Hepatocyte (in vitro differentiated cells): ENCODE measurements around the gene TBL3. TPM values are rescaled to one million over a fixed set of nuclear protein-coding genes. Genes with fewer than 3 reads are reported as not detected.

Experiments used
- DNase-seq: peaks from one replicate; pipeline ENCODE4 v3.0.0-alpha.2; 2016; ENCODE audit warnings: low spot score
- H2AFZ ChIP-seq: fragments of 200-600 bp; sonication (generic); 2 replicates; pipeline ENCODE4 v1.6.0; 2016; ENCODE audit warnings: antibody characterized with exemption, mild to moderate bottlenecking
- H3K27ac ChIP-seq: fragments of 200-600 bp; sonication (generic); 2 replicates; pipeline ENCODE4 v1.5.1; 2016; ENCODE audit warnings: mild to moderate bottlenecking
- H3K27me3 ChIP-seq: fragments of 200-600 bp; sonication (generic); 2 replicates; pipeline ENCODE4 v1.6.1; 2016
- H3K36me3 ChIP-seq: fragments of 200-600 bp; sonication (generic); replicated peaks from 2 replicates; pipeline ENCODE4 v1.5.1; 2016; ENCODE audit warnings: low read depth; ENCODE audit not compliant: insufficient read depth
- H3K4me1 ChIP-seq: fragments of 200-600 bp; sonication (generic); 2 replicates; pipeline ENCODE4 v1.5.1; 2016; ENCODE audit warnings: mild to moderate bottlenecking, moderate library complexity; ENCODE audit not compliant: insufficient read depth
- H3K4me2 ChIP-seq: fragments of 200-600 bp; sonication (generic); 2 replicates; pipeline ENCODE4 v1.6.0; 2016
- H3K4me3 ChIP-seq: fragments of 200-600 bp; sonication (generic); 2 replicates; pipeline ENCODE4 v1.5.1; 2016; ENCODE audit warnings: mild to moderate bottlenecking
- H3K79me2 ChIP-seq: fragments of 200-600 bp; sonication (generic); 2 replicates; pipeline ENCODE4 v1.6.0; 2017; ENCODE audit warnings: mild to moderate bottlenecking
- H3K9me2 ChIP-seq: fragments of 200-600 bp; sonication (generic); replicated peaks from 2 replicates; pipeline ENCODE4 v1.6.0; 2017; ENCODE audit warnings: mild to moderate bottlenecking; ENCODE audit not compliant: insufficient read depth
- H3K9me3 ChIP-seq: fragments of 200-600 bp; sonication (generic); 2 replicates; pipeline ENCODE4 v1.5.1; 2016; ENCODE audit warnings: low read depth, mild to moderate bottlenecking
- H4K20me1 ChIP-seq: fragments of 200-600 bp; sonication (generic); 2 replicates; pipeline ENCODE4 v1.6.0; 2016; ENCODE audit warnings: mild to moderate bottlenecking; ENCODE audit not compliant: insufficient read depth, poor library complexity, severe bottlenecking
- CTCF ChIP-seq: fragments of 200-600 bp; sonication (generic); IDR thresholded peaks from 2 replicates; pipeline ENCODE4 v1.5.1; 2016; ENCODE audit warnings: antibody characterized with exemption, mild to moderate bottlenecking; ENCODE audit not compliant: poor library complexity
- EZH2 ChIP-seq: fragments of 200-600 bp; sonication (generic); IDR thresholded peaks from 2 replicates; pipeline ENCODE4 v1.6.1; 2016; ENCODE audit warnings: antibody characterized with exemption, mild to moderate bottlenecking, borderline replicate concordance
- EZH2phosphoT487 ChIP-seq: fragments of 200-600 bp; sonication (generic); IDR thresholded peaks from one replicate; pipeline ENCODE4 v1.6.1; 2018; ENCODE audit warnings: antibody characterized with exemption, mild to moderate bottlenecking, low read depth, moderate library complexity; ENCODE audit not compliant: unreplicated experiment, severe bottlenecking
- WGBS: methylation state at CpG from one replicate; pipeline ENCODE4 v1.1.6; 2016; ENCODE audit warnings: low lambda C conversion rate; ENCODE audit errors: missing lambda C conversion rate; 5-methylcytosine and 5-hydroxymethylcytosine counted together
- polyA plus RNA-seq: library from polyadenylated mRNA; unstranded; fragments of >200 nt; fragmentation: Nextera tagmentation; extraction: Ambion mirVana; gene quantifications from 2 replicates; pipeline ENCODE4 v1.2.1, GENCODE V29; 2016
- total RNA-seq: library from RNA; depleted of rRNA; stranded (reverse); fragments of >200 nt; gene quantifications from 2 replicates; pipeline ENCODE4 v1.2.3, GENCODE V29; 2014

Gene TBL3
- total and polyA plus RNA-seq, 2 experiments from 2014 or later = 24.2 to 48.5 TPM

GRCh38 chr16:1933097-1933661, 38.7 kb upstream of the TBL3 start:
- Histone ChIP-seq H3K27me3 (no peaks in the 10 kb centered on the region), H3K4me3 (no peak overlapping the region), H3K4me2 (no peak overlapping the region), H3K4me1 (no peaks in the 10 kb centered on the region), H3K79me2 (no peaks in the 10 kb centered on the region), H4K20me1 (no peaks in the 10 kb centered on the region), H3K9me2 (no peaks in the 10 kb centered on the region), H3K9me3 (no peaks in the 10 kb centered on the region), H3K27ac (no peak overlapping the region), H2AFZ (no peak overlapping the region), H3K36me3 (no peaks in the 10 kb centered on the region)
- 80% methylated on average over 23 of the region's 23 CpGs for WGBS
- TF ChIP-seq CTCF = no peak
- no peak for TF ChIP-seq EZH2
- peak; percentile 13 for DNase-seq

GRCh38 chr16:1936945-1937479, 34.8 kb upstream of the TBL3 start:
- Histone ChIP-seq H3K36me3 (no peaks in the 10 kb centered on the region), H3K9me3 (no peaks in the 10 kb centered on the region), H3K4me2 (no peak overlapping the region), H3K9me2 (no peaks in the 10 kb centered on the region), H3K27me3 (no peaks in the 10 kb centered on the region), H3K79me2 (peaks cover 1% of the 10 kb centered on the region), H2AFZ (no peak overlapping the region), H3K4me1 (peaks cover 19% of the 10 kb centered on the region), H4K20me1 (no peaks in the 10 kb centered on the region), H3K27ac (no peak overlapping the region), H3K4me3 (no peak overlapping the region)
- DNase-seq = no peak
- 94% methylated on average over 11 of the region's 11 CpGs for WGBS
- TF ChIP-seq EZH2phosphoT487 = no peak
- TF ChIP-seq CTCF = no peak
- no peak for TF ChIP-seq EZH2

- no peak overlapping the region for H3K27ac ChIP-seq
- no peaks in the 10 kb centered on the region for H3K36me3 ChIP-seq
- H3K9me2 ChIP-seq = no peaks in the 10 kb centered on the region
- DNase-seq = no peak
- H3K4me3 ChIP-seq = no peak overlapping the region
- peaks cover 24% of the 10 kb centered on the region for H3K4me1 ChIP-seq
- no peaks in the 10 kb centered on the region for H3K27me3 ChIP-seq
- 94% methylated on average over 10 of the region's 10 CpGs for WGBS
- no peak overlapping the region for H2AFZ ChIP-seq
- no peaks in the 10 kb centered on the region for H3K9me3 ChIP-seq
- H4K20me1 ChIP-seq = no peaks in the 10 kb centered on the region
- no peak for TF ChIP-seq EZH2
- TF ChIP-seq CTCF = no peak
- no peak for TF ChIP-seq EZH2phosphoT487
- H3K79me2 ChIP-seq = peaks cover 10% of the 10 kb centered on the region
- H3K4me2 ChIP-seq = no peak overlapping the region
Measured at GRCh38 chr16:1938316-1938715, 33.5 kb upstream of the TBL3 start.
